HG02981 (cell line): ENCODE measurements around the gene ANKRD27.
"Not testable (repeated sequence)": the region's sequence is repeated elsewhere in the genome, so short reads cannot be mapped to it uniquely, and the experiment has no call there.

Source experiments
- ATAC-seq: cut with Tn5 transposase; IDR thresholded peaks from one replicate; pipeline ENCODE4 v1.9.1; 2021; ENCODE audit warnings: mild to moderate bottlenecking, moderate library complexity; ENCODE audit not compliant: unreplicated experiment

The ANKRD27 gene

DNA sequence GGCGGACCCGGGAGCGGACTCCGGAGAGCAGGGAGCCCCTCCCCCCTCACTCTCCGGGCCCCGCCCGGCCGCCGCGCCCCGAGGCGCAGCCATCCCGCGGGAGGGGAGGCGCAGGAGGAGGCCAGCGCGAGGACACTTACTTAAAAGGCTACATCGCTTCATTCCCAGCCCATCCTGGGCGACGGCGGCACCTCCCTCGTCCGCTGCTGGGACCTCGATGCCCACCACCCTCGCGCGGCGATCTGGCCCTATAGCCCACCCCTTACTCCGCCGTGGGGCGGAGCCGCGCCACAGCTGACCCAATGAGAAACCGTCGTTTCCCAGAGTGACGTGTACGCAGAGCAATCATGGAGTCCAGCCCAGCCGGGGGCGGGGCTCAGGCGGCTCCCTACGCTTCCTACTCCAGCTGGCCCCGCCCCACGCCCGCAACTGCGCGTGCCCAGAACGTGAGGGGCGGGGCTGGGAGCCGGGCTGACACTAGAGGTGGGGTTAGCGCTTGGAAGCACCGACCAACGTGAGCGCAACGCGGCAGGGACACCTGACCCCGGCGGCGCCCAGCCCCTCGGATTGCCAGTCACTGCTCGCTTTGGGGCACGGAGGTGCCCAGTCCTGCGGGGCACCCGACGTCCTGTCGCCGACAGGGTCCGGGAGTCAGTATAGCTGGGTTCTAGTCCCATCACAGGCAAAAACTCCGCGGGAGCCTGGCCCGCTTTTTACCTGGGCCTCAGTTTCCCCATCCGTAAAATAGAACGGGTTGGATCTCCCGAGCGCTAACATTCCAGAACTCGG lies at the start of gene ANKRD27:
TSS of gene ANKRD27 (minus strand) at position 250 of the 789 bp plus-strand sequence. CDS start 16,165 bp downstream, outside the sequence.
- peak; percentile 95 for ATAC-seq

DNA sequence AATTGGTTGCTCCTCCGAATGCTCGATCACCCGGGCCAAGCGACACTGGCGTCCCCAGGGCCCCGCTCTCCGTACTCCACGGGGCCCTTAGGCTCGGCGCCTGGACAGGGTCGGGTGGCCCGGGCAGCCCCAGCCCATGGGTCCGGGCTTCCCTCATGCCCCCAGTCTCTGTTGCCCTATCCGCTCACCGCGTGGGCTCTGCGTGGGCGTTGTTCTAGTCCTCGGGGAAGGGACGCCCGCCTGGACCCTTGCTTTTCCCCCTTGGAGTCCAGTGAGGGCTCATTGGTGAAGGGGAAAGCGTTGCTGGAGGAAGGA lies 45.9 kb upstream of the ANKRD27 start:
- no peak for ATAC-seq

DNA sequence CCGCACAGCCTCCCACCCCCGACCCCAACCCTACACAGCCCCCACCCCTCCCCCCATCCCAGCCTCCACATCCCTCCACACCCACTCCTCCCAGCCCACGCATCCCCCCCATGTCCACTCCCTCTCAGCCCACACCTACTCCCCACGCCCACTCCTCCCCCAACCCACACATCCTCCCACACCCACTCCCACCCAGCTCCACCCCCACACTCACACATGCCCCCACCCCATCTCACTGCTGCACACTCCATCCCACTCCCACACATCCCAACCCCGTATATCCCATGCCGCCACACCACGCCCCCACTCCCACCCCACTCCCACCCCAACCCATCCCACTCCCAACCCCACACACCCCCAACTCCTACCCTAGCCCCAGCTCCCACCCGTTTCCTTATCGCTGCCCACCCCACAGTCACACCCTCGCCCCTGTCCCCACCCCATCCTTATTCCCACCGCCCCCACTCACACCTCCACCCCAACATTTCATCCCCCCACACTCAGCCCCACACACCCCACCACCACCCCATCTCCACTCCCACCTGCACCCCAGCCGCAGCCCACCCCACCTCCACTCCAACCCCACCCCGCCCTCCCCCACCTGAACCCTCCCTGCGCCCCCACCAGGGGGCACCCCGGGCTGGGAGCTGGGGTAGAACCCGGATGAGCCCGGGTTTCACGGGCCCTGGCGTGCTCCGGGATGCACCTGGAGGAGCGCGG lies 45.4 kb upstream of the ANKRD27 start:
- ATAC-seq = no peak

DNA sequence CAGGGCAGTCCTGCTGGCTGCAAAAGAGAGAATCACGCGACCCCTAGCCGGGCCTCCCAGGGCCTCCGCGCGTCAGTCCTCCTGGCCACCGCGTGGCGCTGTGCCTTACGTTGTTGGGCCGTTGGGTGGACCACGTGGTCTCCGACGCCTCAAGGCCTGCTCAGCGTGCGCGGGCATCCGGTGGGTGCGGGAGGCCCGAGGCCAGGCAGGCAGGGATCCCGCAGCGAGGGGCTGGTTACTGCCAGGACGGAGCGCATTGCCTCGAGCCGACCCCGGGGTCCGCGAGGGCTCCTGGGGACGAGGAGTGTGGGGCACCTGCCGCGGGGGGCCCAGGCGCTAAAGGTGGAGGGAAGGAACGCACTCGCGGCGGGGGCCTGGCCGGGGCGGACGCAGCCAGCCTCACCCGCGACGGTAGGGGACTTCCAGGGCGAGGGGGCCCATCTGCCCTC lies 44.7 kb upstream of the ANKRD27 start, which contains the start of gene TDRD12:
TSS of gene TDRD12 (plus strand) at position 157 of the 449 bp plus-strand sequence. CDS start 306 bp downstream, outside the sequence.
- no peak for ATAC-seq

DNA sequence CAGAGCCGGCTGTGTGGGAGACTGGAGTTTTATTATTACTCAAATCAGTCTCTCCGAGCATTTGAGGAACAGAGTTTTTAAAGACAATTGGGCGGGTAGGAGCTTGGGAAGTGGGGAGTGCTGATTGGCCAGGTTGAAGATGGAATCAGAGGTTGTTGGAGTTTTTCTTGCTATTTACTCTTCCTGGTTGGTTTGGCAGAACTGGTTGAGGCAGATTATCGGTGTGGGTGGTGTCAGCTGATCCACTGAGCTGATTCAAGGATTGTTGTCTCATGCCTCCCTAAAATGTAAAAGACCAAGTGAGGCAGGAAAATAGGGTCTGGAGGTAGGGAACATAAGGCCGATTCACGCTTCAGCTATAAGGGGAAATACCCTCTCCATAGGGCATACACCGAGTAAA lies 43.3 kb upstream of the ANKRD27 start:
- ATAC-seq = no peak

DNA sequence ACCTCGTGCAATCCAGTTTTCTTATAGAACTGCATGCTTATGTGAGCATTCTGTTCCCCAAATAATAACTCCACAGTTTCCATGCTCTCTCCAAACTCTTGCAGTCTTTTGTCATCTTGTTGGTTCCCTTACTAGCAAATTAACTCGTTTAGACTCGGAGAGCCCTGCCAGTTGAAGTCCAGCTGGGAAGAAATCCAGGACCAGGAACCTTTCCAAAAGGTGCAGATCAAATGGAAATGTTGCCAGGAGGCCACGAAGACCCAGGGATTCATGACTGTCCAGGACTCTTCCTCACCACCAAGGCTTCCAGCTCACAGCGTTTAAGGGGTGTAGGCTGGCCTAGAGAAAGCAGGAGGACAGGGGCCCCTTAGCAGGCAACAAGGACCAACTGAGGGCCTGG lies 42.5 kb upstream of the ANKRD27 start:
- ATAC-seq = no peak

DNA sequence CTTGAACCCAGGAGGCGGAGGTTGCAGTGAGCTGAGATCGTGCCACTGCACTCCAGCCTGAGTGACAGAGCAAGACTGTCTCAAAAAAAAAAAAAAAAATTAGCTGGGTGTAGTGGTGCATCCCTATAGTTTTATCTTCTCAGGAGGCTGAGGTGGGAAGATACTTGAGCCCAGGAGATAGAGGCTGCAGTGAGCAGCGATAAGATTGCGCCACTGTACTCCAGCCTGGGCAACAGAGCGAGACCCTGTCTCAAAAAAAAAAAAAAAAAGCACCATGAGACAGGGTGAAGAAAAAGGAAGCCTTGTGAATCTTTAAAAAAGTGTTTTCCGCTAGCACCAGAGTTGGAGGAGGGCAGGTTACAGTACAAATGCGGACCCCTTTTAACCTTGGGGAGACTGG lies 41.2 kb upstream of the ANKRD27 start:
- ATAC-seq = not testable (repeated sequence)

DNA sequence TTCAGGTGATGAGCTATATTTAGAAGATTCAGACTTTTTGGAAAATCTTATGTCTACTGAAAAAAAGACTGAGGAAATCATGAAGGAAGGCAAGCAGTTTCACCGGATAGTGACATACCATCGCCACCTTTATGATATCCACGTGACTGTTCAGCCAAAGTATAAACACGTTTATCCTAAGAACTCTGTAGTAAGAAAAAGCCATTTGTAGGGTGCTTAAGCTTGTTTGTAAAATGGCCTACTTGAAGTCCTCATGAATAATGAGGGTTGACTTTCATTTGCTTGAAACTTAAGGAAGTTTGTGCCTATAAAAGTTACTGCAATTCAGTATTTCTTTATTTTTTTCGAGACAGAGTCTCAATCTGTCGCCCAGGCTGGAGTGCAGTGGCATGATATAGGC lies 36.8 kb upstream of the ANKRD27 start:
- ATAC-seq = no peak

DNA sequence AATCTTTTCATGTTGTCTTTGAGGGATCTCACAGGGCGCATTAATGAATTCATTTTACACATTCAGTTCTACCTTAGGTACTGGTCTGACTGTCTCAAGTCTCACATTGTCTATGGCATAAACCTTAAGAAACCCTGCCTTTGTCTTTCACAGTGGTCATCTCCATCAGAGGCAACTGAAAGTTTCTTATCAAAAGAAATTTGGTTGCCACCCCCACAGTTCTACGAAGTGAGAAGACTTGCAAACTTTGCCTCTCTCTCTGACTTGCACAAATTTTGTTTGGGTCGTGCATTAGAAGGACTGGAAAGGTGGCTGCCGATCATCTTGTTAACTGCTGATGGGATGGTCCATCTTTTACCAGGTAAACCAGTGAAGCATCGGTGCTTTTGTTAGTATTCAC lies 34.1 kb upstream of the ANKRD27 start:
- ATAC-seq = no peak

DNA sequence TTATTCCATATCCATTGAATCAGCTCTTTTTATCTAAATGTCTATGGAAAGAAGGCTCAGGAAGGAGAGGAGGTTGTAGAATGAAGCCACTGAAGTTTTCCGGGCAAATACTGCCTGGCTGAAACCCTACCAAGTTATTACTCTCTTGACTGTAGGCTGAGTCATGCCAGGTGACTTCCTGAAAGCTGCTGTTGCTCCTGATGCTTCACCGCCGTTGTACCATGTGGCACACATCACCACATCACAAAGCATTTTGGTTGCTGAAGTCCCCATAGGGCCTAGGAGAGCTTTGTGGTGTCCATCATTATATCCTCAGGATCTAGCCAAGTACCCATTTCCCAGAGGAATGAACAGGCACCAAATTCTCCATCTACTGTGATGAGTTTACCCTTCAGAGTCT lies 33.5 kb upstream of the ANKRD27 start:
- no peak for ATAC-seq

DNA sequence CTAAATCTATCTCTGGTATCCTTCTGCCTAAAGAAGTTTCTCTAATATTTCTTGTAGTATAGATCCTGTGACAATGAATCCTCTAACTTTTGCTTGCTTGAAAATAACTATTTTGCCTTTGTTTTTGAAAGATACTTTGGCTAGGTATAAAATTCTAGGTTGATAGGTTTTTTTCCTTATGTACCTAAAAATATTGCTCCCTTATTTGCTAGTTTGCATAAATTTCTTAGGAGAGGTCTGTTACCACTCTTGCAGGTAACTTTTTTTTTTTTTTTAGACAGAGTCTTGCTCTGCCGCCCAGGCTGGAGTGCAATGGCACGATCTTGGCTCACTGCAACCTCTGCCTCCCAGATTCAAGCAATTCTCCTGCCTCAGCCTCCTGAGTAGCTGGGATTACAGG lies 29.0 kb upstream of the ANKRD27 start:
- ATAC-seq = not testable (repeated sequence)

DNA sequence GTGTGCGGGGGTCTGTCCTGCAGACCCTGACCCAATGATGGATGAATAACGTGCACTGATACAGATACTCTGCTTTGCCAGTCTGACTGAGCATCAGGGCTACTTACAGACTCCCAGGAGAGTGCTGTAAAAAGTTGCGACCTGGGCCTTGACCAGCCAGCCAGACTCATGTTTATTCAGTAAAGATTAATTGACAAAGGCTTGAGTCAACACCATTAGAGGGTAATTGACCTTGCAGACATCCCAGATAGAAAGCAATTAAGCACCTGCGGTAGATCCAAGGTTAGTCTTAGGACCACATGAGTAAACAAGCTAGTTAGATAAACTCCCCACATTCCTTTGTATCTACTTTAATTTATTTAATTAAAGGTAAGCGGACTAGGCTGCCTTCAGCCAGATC lies 27.0 kb upstream of the ANKRD27 start:
- ATAC-seq = no peak

DNA sequence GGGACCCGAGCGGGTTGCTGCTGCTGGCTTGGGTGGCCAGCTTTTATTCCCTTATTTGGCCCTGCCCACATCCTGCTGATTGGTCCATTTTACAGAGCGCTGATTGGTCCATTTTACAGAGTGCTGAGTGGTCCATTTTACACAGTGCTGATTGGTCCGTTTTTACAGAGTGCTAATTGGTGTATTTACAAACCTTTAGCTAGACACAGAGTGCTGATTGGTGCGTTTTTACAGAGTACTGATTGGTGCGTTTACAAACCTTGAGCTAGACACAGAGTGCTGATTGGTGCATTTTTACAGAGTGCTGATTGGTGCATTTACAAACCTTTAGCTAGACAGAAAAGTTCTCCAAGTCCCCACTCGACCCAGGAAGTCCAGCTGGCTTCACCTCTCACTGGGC lies 25.1 kb upstream of the ANKRD27 start:
- ATAC-seq = not testable (repeated sequence)

DNA sequence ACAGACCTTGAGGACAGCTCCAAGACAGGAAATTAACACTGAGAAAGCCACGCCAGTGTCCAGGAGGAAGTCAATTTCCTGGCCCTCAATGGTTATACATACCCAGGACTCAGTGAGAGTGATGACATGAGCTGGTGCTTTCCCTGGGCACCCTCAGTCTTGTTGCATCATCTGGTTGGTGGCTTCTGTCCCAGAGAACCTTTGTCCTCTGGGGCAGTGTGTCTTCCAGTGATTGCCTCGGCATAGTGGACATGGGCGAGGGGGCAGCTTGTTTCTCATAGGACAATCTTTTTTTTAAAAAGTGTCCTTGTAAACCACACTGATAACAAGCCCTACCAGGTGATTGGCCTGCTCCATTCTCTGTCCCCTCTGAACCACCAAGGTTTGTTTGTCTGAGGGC lies 21.8 kb upstream of the ANKRD27 start:
- ATAC-seq = not testable (repeated sequence)

DNA sequence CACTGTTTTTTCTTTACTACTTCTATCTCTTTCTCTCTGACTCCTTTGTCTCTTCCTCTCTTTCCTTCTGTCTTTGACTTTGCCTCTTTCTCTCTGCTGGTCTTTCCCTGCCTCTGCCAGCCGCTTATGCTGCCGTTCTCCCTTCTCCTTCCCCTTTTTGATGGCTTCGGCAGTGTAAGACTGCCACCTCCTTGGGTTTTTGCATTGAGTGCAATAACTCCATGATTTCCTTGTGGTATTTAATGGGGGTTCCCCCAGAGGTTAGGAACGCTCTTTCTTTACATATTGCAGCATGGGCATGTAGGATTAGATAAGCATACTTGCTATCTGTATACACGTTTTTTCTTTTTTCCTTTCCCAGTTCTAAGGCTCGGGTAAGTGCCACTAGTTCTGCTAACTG lies 20.5 kb upstream of the ANKRD27 start:
- ATAC-seq = not testable (repeated sequence)

DNA sequence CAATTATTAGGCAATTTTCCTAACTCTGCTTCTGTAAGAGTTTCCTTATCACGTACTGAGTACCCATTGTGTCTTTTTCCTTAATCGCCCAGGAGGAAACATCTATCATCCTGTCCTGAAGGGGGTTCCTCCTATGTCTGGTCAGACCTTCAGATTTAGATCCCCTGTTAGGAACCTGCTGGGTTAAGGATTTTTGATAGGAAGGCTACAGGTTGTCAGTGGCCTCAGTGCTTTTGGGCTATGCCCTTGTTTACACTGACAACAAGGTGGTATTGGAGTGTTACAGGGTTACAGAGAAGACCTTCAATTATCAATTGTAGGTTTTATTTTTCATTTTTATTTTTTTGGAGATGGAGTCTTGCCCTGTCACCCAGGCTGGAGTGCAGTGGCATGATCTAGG lies 19.9 kb upstream of the ANKRD27 start:
- ATAC-seq = not testable (repeated sequence)

DNA sequence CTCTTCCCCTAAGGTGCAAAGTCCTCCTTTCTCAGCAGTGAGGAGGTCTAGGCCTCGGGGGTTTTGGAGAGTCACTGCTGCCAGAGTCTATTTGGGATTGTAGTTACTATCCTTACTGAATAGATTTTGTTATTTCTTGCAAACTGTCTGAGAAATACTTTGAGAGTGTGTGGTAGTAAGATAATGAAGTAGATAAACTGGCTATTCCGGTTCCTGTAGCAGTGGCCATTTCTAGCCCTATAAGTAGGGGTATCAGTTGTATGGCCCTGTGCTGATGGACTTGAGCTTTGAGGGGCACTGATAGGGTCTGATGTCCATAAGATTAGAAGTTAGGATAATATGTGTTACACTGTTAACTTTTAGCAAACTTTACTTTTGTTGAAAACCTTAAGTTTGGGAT lies 19.3 kb upstream of the ANKRD27 start:
- ATAC-seq = not testable (repeated sequence)

DNA sequence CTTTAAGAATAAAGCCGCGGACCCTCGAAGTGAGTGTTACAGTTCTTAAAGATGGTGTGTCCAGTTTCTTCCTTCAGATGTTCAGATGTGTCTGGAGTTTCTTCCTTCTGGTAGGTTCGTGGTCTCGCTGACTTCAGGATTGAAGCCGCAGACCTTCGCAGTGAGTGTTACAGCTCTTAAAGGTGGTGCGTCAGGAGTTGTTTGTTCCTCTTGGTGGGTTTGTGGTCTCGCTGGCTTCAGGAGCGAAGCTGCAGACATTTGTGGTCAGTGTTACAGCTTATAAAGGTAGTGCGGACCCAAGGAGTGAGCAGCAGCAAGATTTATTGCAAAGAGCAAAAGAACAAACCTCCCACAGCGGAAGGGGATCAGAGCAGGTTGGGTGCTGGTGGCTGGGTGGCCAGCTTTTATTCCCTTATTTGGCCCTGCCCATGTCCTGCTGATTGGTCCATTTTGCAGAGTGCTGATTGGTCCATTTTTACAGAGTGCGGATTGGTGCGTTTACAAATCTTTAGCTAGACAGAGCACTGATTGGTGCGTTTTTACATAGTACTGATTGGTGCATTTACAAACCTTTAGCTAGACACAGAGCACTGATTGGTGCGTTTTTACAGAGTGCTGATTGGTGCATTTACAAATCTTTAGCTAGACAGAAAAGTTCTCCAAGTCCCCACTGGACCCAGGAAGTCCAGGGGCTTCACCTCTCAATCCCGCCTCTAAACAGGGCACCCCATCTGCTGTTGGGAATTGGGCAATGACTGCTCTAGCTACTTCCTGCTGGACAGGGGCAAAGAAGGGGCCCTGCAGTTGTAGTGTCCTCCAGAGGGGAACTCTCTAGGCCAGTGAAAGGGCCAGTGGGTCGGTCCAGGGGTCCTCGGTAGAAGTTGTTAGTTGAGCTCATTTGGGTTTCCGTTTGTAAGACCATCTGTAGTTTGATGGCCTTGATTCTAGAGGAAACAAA lies 18.4 kb upstream of the ANKRD27 start:
- not testable (repeated sequence) for ATAC-seq

DNA sequence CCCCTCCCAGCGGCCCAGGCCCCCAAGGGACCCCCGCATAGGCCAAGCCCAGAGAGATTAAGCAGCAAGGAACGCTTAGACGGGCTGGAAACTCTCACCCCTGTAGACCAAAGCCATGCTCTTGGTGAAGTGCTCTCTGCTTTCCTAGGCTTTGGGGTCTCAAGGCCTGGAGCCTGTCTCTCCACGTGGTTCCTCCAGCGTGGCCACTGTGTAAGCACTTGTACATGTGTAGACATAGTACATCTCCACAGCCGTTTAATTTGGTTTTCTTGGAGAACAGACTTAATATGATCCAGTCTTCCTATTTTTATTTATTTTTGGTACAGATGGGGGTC lies 17.7 kb upstream of the ANKRD27 start:
- no peak for ATAC-seq

DNA sequence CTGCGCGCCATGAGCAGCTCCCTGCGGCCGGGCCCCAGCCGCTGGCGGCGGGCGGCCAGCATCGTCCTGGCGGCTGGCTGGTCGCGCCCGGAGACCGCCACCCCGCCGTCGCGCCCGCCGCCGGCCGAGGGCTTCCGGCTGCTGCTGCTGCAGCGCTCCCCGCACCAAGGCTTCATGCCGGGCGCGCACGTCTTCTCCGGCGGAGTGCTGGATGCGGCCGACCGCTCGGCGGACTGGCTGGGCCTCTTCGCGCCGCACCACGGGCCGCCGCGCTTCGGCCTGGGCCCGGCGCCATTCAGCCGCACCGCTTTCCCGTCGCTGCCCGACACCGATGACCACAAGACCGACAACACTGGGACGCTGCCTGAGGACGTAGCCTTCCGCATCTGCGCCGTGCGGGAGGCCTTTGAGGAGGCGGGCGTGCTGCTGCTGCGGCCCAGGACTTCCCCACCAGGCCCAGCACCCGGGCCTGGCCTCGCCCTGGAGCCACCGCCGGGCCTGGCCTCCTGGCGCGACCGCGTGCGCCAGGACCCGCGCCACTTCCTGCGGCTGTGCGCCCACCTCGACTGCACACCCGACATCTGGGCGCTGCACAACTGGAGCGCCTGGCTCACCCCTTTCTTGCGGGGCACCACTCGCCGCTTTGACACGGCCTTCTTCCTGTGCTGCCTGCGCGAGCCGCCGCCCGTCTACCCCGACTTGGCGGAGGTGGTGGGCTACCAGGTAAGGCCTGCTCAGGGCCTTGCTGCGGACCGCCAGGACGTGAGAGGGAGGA lies 17.2 kb upstream of the ANKRD27 start:
- peak; percentile 45 for ATAC-seq
